PC-9 (cell line): ENCODE results near the gene KCNJ6.

Experiments used
- EZH2 ChIP-seq: fragments of 200-600 bp; sonication (generic); IDR thresholded peaks from 2 replicates; pipeline ENCODE4 v1.8.0; 2017; ENCODE audit warnings: antibody characterized with exemption, low read depth
- TF ChIP-seq, protein P1 (sequence below): fragments of 200-600 bp; sonication (generic); conservative IDR thresholded peaks from 2 replicates; pipeline ENCODE4 v1.6.1; 2017; ENCODE audit warnings: mixed run types, antibody characterized with exemption, mild to moderate bottlenecking, moderate library complexity

GRCh38 chr21:37788503-37788902, 127.8 kb downstream of the KCNJ6 start:
- TF ChIP-seq, protein P1, sequence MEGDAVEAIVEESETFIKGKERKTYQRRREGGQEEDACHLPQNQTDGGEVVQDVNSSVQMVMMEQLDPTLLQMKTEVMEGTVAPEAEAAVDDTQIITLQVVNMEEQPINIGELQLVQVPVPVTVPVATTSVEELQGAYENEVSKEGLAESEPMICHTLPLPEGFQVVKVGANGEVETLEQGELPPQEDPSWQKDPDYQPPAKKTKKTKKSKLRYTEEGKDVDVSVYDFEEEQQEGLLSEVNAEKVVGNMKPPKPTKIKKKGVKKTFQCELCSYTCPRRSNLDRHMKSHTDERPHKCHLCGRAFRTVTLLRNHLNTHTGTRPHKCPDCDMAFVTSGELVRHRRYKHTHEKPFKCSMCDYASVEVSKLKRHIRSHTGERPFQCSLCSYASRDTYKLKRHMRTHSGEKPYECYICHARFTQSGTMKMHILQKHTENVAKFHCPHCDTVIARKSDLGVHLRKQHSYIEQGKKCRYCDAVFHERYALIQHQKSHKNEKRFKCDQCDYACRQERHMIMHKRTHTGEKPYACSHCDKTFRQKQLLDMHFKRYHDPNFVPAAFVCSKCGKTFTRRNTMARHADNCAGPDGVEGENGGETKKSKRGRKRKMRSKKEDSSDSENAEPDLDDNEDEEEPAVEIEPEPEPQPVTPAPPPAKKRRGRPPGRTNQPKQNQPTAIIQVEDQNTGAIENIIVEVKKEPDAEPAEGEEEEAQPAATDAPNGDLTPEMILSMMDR, result no peak
- TF ChIP-seq EZH2, result no peak
